Neural progenitor cell (in vitro differentiated cells): ENCODE data around the gene SLC25A1.

ENCODE experiments used
- CTCF ChIP-seq: fragments of 200-600 bp; sonication (generic); IDR thresholded peaks from 2 replicates; pipeline ENCODE4 v1.5.1; 2017; ENCODE audit warnings: antibody characterized with exemption, mild to moderate bottlenecking
- EZH2phosphoT487 ChIP-seq: fragments of 200-600 bp; sonication (generic); IDR thresholded peaks from 2 replicates; pipeline ENCODE4 v1.6.1; 2017; ENCODE audit warnings: antibody characterized with exemption

- TF ChIP-seq CTCF (no peak), EZH2phosphoT487 (no peak)
Measured at GRCh38 chr22:19139001-19139356, 39.6 kb downstream of the SLC25A1 start.
